Keratinocyte (primary cell): Measurements from ENCODE around the gene ETHE1. TPM values are rescaled to one million over a fixed set of nuclear protein-coding genes. Genes with fewer than 3 reads are reported as not detected.

Experiments
- DNase-seq: peaks from one replicate; pipeline ENCODE4 v3.0.0-alpha.2; 2011; ENCODE audit warnings: low read depth, missing footprints, low spot score
- FAIRE-seq: peaks from 2 replicates; lab custom pipeline; 2011; peaks lifted over from hg19 to GRCh38; lab: Jason Lieb, UNC
- H2AFZ ChIP-seq: 2 replicates; pipeline ENCODE4 v1.6.0; 2012; ENCODE audit warnings: low read length, control low read depth, inconsistent platforms; ENCODE audit not compliant: control insufficient read depth
- H3K27ac ChIP-seq: 2 replicates; pipeline ENCODE4 v1.5.1; 2011; ENCODE audit warnings: low read length; ENCODE audit not compliant: control insufficient read depth, insufficient read depth
- H3K27me3 ChIP-seq: 3 replicates; pipeline ENCODE4 v1.6.0; 2011; ENCODE audit warnings: low read length; ENCODE audit not compliant: control insufficient read depth, insufficient read depth; ENCODE audit errors: extremely low read depth
- H3K36me3 ChIP-seq, 2 experiments: 2 replicates in 1 of 2; 3 replicates in 1 of 2; pipeline ENCODE4 v1.5.1; 2011; ENCODE audit warnings: low read length in 2 of 2, mild to moderate bottlenecking in 1 of 2; ENCODE audit not compliant: control insufficient read depth in 2 of 2, insufficient read depth in 2 of 2; ENCODE audit errors: extremely low read depth in 1 of 2
- H3K4me1 ChIP-seq: 3 replicates; pipeline ENCODE4 v1.5.1; 2011; ENCODE audit warnings: low read length; ENCODE audit not compliant: control insufficient read depth, insufficient read depth; ENCODE audit errors: extremely low read depth
- H3K4me2 ChIP-seq: 3 replicates; pipeline ENCODE4 v1.6.0; 2011; ENCODE audit warnings: low read depth, low read length; ENCODE audit not compliant: control insufficient read depth, insufficient read depth; ENCODE audit errors: extremely low read depth
- H3K4me3 ChIP-seq, 3 experiments: fragments of 200-600 bp in 1 of 3; sonication (generic) in 1 of 3; 2 replicates in 2 of 3; 3 replicates in 1 of 3; pipeline ENCODE4 v1.5.1; 2011 to 2016; ENCODE audit warnings: low read length in 3 of 3, mild to moderate bottlenecking in 3 of 3, control low read depth in 2 of 3, inconsistent platforms in 1 of 3, low read depth in 1 of 3, mixed read lengths in 1 of 3, mixed run types in 1 of 3, moderate library complexity in 1 of 3; ENCODE audit not compliant: control insufficient read depth in 2 of 3, insufficient read depth in 2 of 3; ENCODE audit errors: extremely low read depth in 1 of 3
- H3K79me2 ChIP-seq: 2 replicates; pipeline ENCODE4 v1.6.0; 2012; ENCODE audit warnings: low read length; ENCODE audit not compliant: control insufficient read depth, insufficient read depth
- H3K9ac ChIP-seq: 3 replicates; pipeline ENCODE4 v1.6.0; 2011; ENCODE audit warnings: low read length; ENCODE audit not compliant: control insufficient read depth, insufficient read depth; ENCODE audit errors: extremely low read depth
- H3K9me1 ChIP-seq: 3 replicates; pipeline ENCODE4 v1.6.0; 2011; ENCODE audit warnings: low read length; ENCODE audit not compliant: control insufficient read depth, insufficient read depth; ENCODE audit errors: extremely low read depth
- H3K9me3 ChIP-seq: 2 replicates; pipeline ENCODE4 v1.5.1; 2012; ENCODE audit warnings: low read depth, low read length; ENCODE audit not compliant: control insufficient read depth
- H4K20me1 ChIP-seq: 3 replicates; pipeline ENCODE4 v1.6.0; 2011; ENCODE audit warnings: low read length; ENCODE audit not compliant: control insufficient read depth, insufficient read depth; ENCODE audit errors: extremely low read depth
- EZH2 ChIP-seq: IDR thresholded peaks from one replicate; pipeline ENCODE4 v1.6.1; 2012; ENCODE audit warnings: inconsistent platforms, mild to moderate bottlenecking, low read length, moderate library complexity
- dilution Hi-C: fragments of 300-500 bp; cut with MboI; formaldehyde crosslinking; loops from one replicate; pipeline ENCODE4 v1.7.0; 2020; ENCODE audit warnings: low sequenced_read_pairs; ENCODE audit not compliant: extremely low pct_ligation_motif_present
- polyA minus RNA-seq, 3 experiments: library from RNA; depleted of rRNA, polyadenylated mRNA; stranded (reverse); fragments of >200 nt; gene quantifications; 1 replicate in 1 of 3; 2 replicates in 1 of 3; 3 replicates in 1 of 3; pipeline ENCODE4 v1.2.3, GENCODE V29; 2011
- polyA plus RNA-seq, 5 experiments: library from polyadenylated mRNA; depleted of rRNA in 3 of 5; stranded (reverse) in 3 of 5; stranded (forward) in 1 of 5; unstranded in 1 of 5; fragments of >200 nt; gene quantifications; 1 replicate in 1 of 5; 2 replicates in 3 of 5; 3 replicates in 1 of 5; pipeline versions ENCODE4 v1.2.1 to v1.2.3, GENCODE V29; 2011 to 2012; ENCODE audit warnings: missing spikeins in 2 of 5, low read depth in 1 of 5, low replicate concordance in 1 of 5
- TF ChIP-seq, protein P1 (sequence below), 3 experiments: IDR thresholded peaks in 1 of 3; conservative IDR thresholded peaks in 1 of 3; optimal IDR thresholded peaks in 1 of 3; 2 replicates in 2 of 3; 3 replicates in 1 of 3; pipeline versions ENCODE3 to v1.5.1; 2011; ENCODE audit warnings: low read length in 3 of 3, mild to moderate bottlenecking in 3 of 3, moderate library complexity in 2 of 3, control low read depth in 1 of 3, inconsistent platforms in 1 of 3; ENCODE audit not compliant: insufficient read depth in 2 of 3; ENCODE audit errors: extremely low read depth in 1 of 3

The ETHE1 gene
- 234 to 301 TPM (median 245 TPM) in 3 replicates for polyA plus RNA-seq
- 288 TPM for polyA plus RNA-seq (2011; ENCODE audit: low read depth)
- 283 and 302 TPM in 2 replicates for polyA plus RNA-seq (2011; cell fraction: cytosol; rRNA removed)
- polyA plus RNA-seq (2011; cell fraction: nucleus; rRNA removed), result 180 and 198 TPM in 2 replicates
- polyA plus RNA-seq (2012; ENCODE audit: low replicate concordance), result 204 and 227 TPM in 2 replicates
- 256 to 402 TPM (median 313 TPM) in 3 replicates for polyA minus RNA-seq
- 280 TPM for polyA minus RNA-seq (2011; cell fraction: cytosol; rRNA and poly(A)+ RNA removed)
- polyA minus RNA-seq (2011; cell fraction: nucleus; rRNA and poly(A)+ RNA removed), result 70.7 and 74.0 TPM in 2 replicates

DNA sequence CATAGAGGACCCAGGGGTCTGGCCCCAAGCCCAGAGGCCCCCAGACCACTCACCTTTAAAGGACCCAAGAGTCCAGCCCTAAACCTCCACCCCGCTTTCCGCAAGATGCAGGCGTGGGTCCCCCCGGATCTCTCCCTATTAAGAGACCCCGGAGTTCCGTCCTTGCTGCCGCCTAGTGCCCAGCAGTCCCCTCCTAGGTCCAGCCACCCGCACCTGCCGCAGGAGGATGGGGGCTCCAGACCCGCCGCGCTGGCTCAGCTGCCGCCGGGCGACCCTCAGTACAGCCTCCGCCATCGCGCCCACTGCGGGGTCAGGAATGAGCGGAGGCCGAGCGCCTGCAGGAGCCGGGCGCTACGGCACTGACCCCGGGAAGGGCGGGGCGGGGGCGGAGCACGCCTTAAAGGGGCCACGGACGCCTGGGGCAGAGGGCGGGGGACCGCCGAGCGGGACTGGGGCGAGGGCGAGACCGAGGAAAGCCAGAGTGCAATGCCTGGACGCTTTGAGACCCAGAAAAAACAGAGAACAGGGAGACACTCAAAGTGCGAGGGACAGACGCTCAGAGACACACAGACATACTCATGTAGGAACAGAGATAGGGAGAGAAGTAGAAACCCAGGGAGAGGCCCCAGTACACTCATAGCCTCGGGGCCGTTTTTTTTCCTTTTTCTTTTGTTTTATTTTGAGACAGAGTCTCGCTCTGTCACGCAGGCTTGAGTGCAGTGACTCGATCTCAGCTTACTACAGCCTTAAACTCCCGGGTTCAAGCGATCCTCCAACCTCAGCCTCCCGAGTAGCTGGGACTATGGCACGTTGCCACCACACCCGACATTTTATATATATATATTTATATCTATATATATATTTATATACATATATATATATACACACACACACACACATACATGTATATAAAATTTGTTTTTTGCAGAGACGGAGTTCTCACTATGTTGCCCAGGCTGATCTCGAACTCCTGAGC lies at the start of gene ETHE1:
ETHE1 (minus strand) TSS at position 318 of the 976 bp plus-strand sequence; CDS start at position 294, 24 bp downstream.
- H4K20me1 ChIP-seq, result peaks cover 3% of the 10 kb centered on the region
- peak within 1 kb of the TSS; percentile 85 for H3K4me2 ChIP-seq
- H3K9me3 ChIP-seq, result no peaks in the 10 kb centered on the region
- peak within 1 kb of the TSS; percentile 90 for H2AFZ ChIP-seq
- FAIRE-seq, result peak; percentile 20
- peaks cover 39% of the 10 kb centered on the region for H3K4me1 ChIP-seq
- peaks cover 0 to 9% of the 10 kb centered on the region in 2 experiments for H3K36me3 ChIP-seq
- H3K4me3 ChIP-seq, result peak within 1 kb of the TSS; percentile 79 to 98 (median 95)
- peaks cover 50% of the 10 kb centered on the region for H3K79me2 ChIP-seq
- dilution Hi-C loops, result no loop called here
- no peaks in the 10 kb centered on the region for H3K9me1 ChIP-seq
- DNase-seq, result no peak
- H3K9ac ChIP-seq, result peak within 1 kb of the TSS; percentile 88
- no peaks in the 10 kb centered on the region for H3K27me3 ChIP-seq
- TF ChIP-seq, protein P1, sequence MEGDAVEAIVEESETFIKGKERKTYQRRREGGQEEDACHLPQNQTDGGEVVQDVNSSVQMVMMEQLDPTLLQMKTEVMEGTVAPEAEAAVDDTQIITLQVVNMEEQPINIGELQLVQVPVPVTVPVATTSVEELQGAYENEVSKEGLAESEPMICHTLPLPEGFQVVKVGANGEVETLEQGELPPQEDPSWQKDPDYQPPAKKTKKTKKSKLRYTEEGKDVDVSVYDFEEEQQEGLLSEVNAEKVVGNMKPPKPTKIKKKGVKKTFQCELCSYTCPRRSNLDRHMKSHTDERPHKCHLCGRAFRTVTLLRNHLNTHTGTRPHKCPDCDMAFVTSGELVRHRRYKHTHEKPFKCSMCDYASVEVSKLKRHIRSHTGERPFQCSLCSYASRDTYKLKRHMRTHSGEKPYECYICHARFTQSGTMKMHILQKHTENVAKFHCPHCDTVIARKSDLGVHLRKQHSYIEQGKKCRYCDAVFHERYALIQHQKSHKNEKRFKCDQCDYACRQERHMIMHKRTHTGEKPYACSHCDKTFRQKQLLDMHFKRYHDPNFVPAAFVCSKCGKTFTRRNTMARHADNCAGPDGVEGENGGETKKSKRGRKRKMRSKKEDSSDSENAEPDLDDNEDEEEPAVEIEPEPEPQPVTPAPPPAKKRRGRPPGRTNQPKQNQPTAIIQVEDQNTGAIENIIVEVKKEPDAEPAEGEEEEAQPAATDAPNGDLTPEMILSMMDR (optimal IDR thresholded peaks at IDR 0.05 in 1 of 3, IDR thresholded peaks at IDR 0.05 in 1 of 3, conservative IDR thresholded peaks at IDR 0.05 in 1 of 3; ENCODE audit: extremely low read depth in 1 of 3, insufficient read depth in 2 of 3, low read length in 3 of 3), result no peak
- TF ChIP-seq EZH2, result no peak
- H3K27ac ChIP-seq, result peak within 1 kb of the TSS; percentile 95

GRCh38 chr19:43575955-43576878 lies 49.2 kb upstream of the ETHE1 start:
- Histone ChIP-seq H3K27ac (peak overlapping the region; percentile 84), H4K20me1 (no peaks in the 10 kb centered on the region), H3K27me3 (no peaks in the 10 kb centered on the region), H3K36me3 (peaks cover 0 to 4% of the 10 kb centered on the region in 2 experiments), H2AFZ (peak overlapping the region; percentile 92), H3K9ac (peak overlapping the region; percentile 90), H3K79me2 (peaks cover 16% of the 10 kb centered on the region), H3K4me3 (peak overlapping the region; percentile 45 to 80 (median 65)), H3K9me1 (no peaks in the 10 kb centered on the region), H3K9me3 (no peaks in the 10 kb centered on the region), H3K4me1 (peaks cover 21% of the 10 kb centered on the region), H3K4me2 (peak overlapping the region; percentile 98)
- dilution Hi-C loops, result no loop called here
- FAIRE-seq, result no peak
- no peak for DNase-seq
- no peak for TF ChIP-seq EZH2
- TF ChIP-seq, protein P1 (optimal IDR thresholded peaks at IDR 0.05 in 1 of 3, IDR thresholded peaks at IDR 0.05 in 1 of 3, conservative IDR thresholded peaks at IDR 0.05 in 1 of 3; ENCODE audit: extremely low read depth in 1 of 3, insufficient read depth in 2 of 3, low read length in 3 of 3), result no peak
